HL-60 (cell line): ENCODE data around the gene GABRA6.

Experiments
- DNase-seq, 2 experiments: peaks; one replicate each; pipeline ENCODE4 v3.0.0-alpha.2; 2010 to 2020; ENCODE audit warnings: low read depth in 1 of 2, low spot score in 1 of 2
- H3K27ac ChIP-seq: fragments of 250-450 bp; sonication (Bioruptor Pico); replicated peaks from 2 replicates; pipeline ENCODE4 v1.5.1; 2020; ENCODE audit warnings: mild to moderate bottlenecking, moderate library complexity
- H3K27me3 ChIP-seq: fragments of 250-450 bp; sonication (Bioruptor Pico); 2 replicates; pipeline ENCODE4 v1.5.1; 2021; ENCODE audit warnings: mild to moderate bottlenecking, moderate library complexity; ENCODE audit not compliant: insufficient read depth, poor library complexity, severe bottlenecking
- H3K4me3 ChIP-seq: replicated peaks from 2 replicates; pipeline ENCODE4 v1.5.1; 2011; ENCODE audit warnings: mild to moderate bottlenecking, control low read depth, low read length; ENCODE audit not compliant: insufficient read depth
- GABPA ChIP-seq: IDR thresholded peaks from 2 replicates; pipeline ENCODE4 v1.6.1; 2012; ENCODE audit warnings: low read depth
- POLR2AphosphoS5 ChIP-seq: IDR thresholded peaks from 2 replicates; pipeline ENCODE4 v1.6.1; 2012; ENCODE audit warnings: low read depth
- SPI1 ChIP-seq: IDR thresholded peaks from 2 replicates; pipeline ENCODE4 v1.6.1; 2012; ENCODE audit warnings: low read depth, mild to moderate bottlenecking, borderline replicate concordance
- TF ChIP-seq, protein P1 (sequence below): IDR thresholded peaks from 2 replicates; pipeline ENCODE4 v1.6.1; 2012; ENCODE audit warnings: low read depth; ENCODE audit not compliant: insufficient replicate concordance
- TF ChIP-seq, protein P2 (sequence below): IDR thresholded peaks from one replicate; pipeline ENCODE4 v1.5.1; 2011; ENCODE audit warnings: low read length, control low read depth, inconsistent platforms; ENCODE audit not compliant: insufficient read depth

GABRA6 gene

DNA sequence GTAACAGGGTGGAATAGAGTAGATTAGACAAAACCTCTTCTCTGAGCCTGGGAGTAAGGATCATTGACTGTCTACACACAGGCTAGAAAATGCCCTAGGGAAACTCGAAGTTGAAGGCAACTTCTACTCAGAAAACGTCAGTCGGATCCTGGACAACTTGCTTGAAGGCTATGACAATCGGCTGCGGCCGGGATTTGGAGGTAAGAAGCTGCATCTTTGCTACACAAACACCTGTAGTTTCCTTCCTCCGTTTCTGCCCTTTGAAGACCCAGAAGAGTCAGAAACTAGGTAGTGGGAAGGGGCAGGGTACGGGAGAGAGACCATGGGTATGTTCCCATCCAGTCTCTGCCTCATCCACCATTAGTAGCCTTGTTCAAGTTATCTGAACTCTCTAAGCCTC, 628 bp downstream of the GABRA6 start:
- TF ChIP-seq, protein P1, sequence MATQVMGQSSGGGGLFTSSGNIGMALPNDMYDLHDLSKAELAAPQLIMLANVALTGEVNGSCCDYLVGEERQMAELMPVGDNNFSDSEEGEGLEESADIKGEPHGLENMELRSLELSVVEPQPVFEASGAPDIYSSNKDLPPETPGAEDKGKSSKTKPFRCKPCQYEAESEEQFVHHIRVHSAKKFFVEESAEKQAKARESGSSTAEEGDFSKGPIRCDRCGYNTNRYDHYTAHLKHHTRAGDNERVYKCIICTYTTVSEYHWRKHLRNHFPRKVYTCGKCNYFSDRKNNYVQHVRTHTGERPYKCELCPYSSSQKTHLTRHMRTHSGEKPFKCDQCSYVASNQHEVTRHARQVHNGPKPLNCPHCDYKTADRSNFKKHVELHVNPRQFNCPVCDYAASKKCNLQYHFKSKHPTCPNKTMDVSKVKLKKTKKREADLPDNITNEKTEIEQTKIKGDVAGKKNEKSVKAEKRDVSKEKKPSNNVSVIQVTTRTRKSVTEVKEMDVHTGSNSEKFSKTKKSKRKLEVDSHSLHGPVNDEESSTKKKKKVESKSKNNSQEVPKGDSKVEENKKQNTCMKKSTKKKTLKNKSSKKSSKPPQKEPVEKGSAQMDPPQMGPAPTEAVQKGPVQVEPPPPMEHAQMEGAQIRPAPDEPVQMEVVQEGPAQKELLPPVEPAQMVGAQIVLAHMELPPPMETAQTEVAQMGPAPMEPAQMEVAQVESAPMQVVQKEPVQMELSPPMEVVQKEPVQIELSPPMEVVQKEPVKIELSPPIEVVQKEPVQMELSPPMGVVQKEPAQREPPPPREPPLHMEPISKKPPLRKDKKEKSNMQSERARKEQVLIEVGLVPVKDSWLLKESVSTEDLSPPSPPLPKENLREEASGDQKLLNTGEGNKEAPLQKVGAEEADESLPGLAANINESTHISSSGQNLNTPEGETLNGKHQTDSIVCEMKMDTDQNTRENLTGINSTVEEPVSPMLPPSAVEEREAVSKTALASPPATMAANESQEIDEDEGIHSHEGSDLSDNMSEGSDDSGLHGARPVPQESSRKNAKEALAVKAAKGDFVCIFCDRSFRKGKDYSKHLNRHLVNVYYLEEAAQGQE = no peak
- TF ChIP-seq, protein P2, sequence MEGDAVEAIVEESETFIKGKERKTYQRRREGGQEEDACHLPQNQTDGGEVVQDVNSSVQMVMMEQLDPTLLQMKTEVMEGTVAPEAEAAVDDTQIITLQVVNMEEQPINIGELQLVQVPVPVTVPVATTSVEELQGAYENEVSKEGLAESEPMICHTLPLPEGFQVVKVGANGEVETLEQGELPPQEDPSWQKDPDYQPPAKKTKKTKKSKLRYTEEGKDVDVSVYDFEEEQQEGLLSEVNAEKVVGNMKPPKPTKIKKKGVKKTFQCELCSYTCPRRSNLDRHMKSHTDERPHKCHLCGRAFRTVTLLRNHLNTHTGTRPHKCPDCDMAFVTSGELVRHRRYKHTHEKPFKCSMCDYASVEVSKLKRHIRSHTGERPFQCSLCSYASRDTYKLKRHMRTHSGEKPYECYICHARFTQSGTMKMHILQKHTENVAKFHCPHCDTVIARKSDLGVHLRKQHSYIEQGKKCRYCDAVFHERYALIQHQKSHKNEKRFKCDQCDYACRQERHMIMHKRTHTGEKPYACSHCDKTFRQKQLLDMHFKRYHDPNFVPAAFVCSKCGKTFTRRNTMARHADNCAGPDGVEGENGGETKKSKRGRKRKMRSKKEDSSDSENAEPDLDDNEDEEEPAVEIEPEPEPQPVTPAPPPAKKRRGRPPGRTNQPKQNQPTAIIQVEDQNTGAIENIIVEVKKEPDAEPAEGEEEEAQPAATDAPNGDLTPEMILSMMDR = no peak
- no peak for TF ChIP-seq SPI1
- no peak for TF ChIP-seq POLR2AphosphoS5
- TF ChIP-seq GABPA = no peak
- DNase-seq = no peak
- H3K4me3 ChIP-seq = no peak overlapping the region
- H3K27ac ChIP-seq = no peak overlapping the region
- no peaks in the 10 kb centered on the region for H3K27me3 ChIP-seq

DNA sequence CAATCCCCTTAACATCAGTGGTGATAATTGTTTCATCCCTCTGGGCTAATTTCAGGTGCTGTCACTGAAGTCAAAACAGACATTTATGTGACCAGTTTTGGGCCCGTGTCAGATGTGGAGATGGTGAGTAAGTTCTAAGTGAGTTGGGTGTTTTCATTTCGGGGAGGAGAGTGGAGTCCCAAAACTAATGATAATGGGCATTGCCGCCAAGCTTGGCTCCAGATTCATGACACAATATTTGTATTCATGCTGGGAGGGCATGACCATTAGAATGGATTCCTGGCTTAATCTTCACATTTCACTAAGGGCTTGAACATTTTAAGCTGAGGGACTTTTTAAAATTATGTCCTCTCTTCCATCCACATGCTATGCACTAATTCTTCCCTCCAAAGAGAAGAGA, 1.4 kb downstream of the GABRA6 start:
- TF ChIP-seq, protein P2 = no peak
- no peak for TF ChIP-seq SPI1
- TF ChIP-seq POLR2AphosphoS5 = no peak
- TF ChIP-seq GABPA = no peak
- no peaks in the 10 kb centered on the region for H3K27me3 ChIP-seq
- no peak for DNase-seq
- no peak overlapping the region for H3K27ac ChIP-seq
- H3K4me3 ChIP-seq = no peak overlapping the region

DNA sequence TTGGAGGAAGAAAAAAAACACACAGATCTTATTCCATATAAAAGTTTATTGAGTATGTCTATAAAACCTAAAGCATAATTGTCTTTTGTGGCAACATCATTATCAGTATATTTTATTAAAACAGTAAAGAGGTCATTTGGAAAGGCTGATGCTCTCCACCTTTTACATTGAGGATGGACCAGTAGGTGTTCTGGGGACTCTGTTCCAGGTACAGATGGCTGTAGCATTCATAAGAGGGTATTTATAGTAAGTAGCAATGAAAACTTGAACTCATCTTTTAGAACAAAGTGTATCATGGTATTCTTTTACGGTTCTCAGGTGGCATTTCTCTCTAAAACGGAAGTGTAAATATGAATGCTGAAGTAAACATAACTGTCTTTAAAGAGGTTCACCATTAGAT, 1.8 kb downstream of the GABRA6 start:
- no peak for DNase-seq
- Histone ChIP-seq H3K27me3 (no peaks in the 10 kb centered on the region), H3K27ac (no peak overlapping the region), H3K4me3 (no peak overlapping the region)
- TF ChIP-seq, protein P1 = no peak
- TF ChIP-seq POLR2AphosphoS5 (no peak), GABPA (no peak)

DNA sequence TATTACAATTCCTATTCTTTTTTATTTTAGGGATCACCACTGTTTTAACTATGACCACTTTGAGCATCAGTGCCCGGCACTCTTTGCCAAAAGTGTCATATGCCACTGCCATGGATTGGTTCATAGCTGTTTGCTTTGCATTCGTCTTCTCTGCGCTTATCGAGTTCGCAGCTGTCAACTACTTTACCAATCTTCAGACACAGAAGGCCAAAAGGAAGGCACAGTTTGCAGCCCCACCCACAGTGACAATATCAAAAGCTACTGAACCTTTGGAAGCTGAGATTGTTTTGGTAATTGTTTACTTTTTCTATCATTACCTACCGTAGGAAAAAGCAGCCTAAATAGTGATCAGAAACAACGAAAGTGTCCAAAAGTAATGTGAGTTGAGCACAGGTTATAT, 6.4 kb downstream of the GABRA6 start:
- TF ChIP-seq, protein P1 = no peak
- TF ChIP-seq GABPA = no peak
- TF ChIP-seq, protein P2 = no peak
- no peak for TF ChIP-seq POLR2AphosphoS5
- no peak for TF ChIP-seq SPI1
- no peak for DNase-seq
- Histone ChIP-seq H3K27ac (no peak overlapping the region), H3K4me3 (no peak overlapping the region), H3K27me3 (no peaks in the 10 kb centered on the region)
